Sigmoid colon (tissue), 3 donors: ENCODE data around the gene SAMD7.

ENCODE experiments used
- CTCF ChIP-seq, 4 experiments: fragments of 450-650 bp in 3 of 4; fragments of 200-600 bp in 1 of 4; IDR thresholded peaks; one replicate each; pipeline ENCODE4 v1.5.1; 2016 to 2019; ENCODE audit warnings: antibody characterized with exemption in 4 of 4, mild to moderate bottlenecking in 3 of 4, moderate library complexity in 2 of 4
- POLR2A ChIP-seq, 2 donors: fragments of 450-650 bp; IDR thresholded peaks; one replicate each; pipeline ENCODE4 v1.6.1; 2016; ENCODE audit warnings: antibody characterized with exemption in 2 of 2, mild to moderate bottlenecking in 2 of 2, moderate library complexity in 2 of 2

GRCh38 chr3:169913323-169913722 is 2.0 kb downstream of the SAMD7 start:
- TF ChIP-seq CTCF (IDR thresholded peaks at IDR 0.05) (no peak), POLR2A (IDR thresholded peaks at IDR 0.05) (no peak)
